NCI-H1105 treated with DMSO at 0.1 percent for 48 hours (cell line): Measurements from ENCODE around the gene ZNF26.
"Not testable (repeated sequence)": the region's sequence is repeated elsewhere in the genome, so short reads cannot be mapped to it uniquely, and the experiment has no call there.

ENCODE experiments used
- DNase-seq: peaks from one replicate; lab custom pipeline; 2025; lab: John Stamatoyannopoulos, UW

ZNF26 gene, protein sequence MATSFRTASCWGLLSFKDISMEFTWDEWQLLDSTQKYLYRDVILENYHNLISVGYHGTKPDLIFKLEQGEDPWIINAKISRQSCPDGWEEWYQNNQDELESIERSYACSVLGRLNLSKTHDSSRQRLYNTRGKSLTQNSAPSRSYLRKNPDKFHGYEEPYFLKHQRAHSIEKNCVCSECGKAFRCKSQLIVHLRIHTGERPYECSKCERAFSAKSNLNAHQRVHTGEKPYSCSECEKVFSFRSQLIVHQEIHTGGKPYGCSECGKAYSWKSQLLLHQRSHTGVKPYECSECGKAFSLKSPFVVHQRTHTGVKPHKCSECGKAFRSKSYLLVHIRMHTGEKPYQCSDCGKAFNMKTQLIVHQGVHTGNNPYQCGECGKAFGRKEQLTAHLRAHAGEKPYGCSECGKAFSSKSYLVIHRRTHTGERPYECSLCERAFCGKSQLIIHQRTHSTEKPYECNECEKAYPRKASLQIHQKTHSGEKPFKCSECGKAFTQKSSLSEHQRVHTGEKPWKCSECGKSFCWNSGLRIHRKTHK

DNA sequence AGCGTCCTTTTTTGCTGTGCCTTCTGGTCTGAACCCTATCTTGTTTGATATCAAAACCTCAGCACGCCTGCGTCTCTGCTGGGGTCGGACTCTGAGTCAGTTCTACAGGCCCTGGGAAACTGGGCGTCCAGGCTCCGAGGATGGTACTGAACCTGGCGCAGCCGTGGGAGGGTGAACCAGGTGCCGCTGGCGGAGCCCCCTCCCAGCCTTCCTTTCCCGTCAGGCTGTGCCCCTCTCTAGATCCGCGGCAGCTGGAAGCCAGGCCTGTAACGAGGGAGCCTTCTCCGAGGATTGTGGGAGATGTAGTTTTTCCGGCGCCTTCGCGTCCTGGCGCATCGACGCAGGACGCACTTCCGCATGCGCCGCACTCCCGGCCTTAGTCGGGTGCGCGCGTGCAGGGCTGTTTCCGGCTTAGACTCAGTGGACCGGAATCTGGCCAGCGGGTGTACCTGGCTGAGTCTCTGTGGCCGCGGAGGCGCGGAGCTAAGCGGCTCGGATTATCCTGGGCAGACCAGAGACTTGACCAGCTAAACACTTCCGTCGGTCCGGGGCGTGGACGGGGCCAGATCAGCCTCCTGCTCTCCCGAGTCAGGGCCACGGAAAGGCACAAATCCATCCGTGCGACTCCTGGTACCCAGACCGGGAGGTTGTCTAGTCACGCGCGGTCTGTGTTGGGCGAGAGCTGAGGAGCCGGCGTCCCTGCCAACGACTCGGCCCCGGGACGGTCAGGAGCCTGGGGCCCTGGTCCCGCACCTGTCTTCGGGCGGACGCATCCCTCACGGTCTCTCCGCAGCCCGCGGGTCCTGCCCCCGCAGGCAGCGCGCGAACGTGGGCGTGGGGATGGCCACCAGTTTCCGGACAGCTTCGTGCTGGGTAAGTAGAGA lies at the start of gene ZNF26:
TSS of gene ZNF26 (plus strand) at position 367 of the 884 bp plus-strand sequence. CDS start at position 841, 474 bp downstream.
- DNase-seq: peak; percentile 93

DNA sequence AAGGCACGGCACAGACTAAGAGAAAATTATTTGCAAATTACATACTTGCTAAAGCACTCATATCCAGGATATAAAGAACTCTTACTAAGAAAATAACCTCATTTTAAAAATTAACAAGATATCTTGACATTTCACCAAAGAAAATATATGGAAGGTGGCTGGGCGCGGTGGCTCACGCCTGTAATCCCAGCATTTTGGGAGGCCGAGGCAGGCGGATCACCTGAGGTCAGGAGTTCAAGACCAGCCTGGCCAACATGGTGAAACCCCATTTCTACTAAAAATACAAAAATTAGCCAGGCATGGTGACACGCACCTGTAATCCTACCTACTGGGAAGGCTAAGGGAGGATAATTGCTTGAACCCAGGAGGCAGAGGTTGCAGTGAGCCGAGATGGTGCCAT lies 49.2 kb upstream of the ZNF26 start:
- not testable (repeated sequence) for DNase-seq

DNA sequence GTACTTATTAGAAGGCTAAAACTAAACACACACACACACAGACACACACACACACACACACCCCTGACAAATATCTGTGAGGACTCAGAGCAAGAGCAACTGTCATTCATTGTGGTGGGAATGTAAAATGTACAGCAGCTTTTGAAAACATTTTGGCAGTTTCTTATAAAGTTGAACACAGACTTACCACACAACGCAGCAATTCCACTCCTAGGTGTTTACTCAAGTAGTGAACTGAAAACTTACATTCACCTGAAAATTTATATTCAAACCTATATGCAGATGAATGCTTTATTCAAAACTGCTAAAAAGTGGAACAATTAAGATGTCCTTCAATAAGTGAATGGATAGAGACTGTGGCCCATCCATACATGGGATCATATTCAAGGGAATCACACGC lies 48.7 kb upstream of the ZNF26 start:
- DNase-seq: no peak

DNA sequence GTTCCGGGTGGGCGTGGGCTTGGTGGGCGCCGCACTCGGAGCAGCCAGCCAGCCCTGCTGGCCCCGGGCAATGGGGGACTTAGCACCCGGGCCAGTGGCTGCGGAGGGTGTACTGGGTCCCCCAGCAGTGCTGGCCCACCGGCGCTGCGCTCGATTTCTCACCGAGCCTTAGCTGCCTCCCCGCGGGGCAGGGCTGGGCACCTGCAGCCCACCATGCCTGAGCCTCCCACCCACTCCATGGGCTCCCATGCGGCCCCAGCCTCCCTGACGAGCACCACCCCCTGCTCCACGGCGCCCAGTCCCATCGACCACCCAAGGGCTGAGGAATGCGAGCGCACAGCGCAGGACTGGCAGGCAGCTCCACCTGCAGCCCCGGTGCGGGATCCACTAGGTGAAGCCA lies 47.4 kb upstream of the ZNF26 start:
- DNase-seq: not testable (repeated sequence)

DNA sequence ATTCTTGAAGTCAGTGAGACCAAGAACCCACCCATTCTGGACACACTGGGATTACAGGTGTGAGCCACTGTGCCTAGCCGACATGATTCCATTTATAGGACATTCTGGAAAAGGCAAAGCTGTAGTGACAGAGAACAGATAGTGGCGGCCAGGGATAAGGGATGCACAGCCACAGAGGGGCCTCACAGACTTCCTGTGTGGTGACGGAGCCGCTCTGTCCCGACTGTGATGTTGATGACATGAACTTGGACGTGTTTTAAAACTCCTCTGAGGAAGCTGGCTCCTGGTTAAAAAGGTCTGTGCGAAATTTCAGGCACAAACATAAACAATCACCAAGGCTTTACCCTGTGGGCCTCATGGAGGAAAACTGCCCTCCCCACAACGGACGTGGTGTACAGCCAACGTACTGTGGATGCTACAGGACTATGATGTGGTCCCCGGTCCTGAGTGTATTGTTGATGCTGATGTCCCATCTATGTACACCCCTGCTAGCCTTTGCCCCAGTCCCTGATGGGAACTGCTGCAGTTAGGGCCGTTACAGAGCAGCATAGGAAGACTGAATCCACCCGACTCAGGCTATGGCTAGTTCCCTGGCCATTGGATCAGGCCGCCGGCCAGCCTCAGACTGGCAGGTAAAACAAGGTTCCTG lies 46.0 kb upstream of the ZNF26 start:
- no peak for DNase-seq

DNA sequence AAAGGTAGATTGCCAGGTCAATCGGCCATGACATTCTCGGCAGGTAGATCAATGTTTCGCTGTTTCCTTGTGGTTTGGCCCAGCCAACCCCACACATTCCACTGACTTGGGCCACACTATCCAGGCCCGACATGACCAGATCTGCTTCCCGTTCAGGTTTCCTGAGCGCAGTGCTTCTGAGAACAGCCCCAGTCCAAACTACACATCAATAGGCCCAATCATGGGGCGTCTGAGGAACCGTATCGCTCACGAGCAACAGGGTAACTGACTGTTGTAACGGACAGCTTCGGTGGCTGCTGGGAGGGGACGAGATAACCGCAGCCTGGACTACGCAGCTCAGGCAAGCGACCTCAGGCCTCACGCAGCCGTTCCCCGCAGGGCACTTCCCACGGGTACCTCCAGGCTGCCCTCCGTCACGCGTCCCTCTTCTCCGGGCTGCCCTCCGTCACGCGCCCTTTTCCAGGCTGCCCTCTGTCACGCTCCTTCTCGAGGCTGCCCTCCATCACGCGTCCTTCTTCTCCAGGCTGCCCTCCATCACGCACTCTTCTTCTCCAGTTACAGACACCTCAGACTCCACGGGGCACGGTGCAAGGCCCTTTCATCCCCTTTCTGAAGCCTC lies 44.7 kb upstream of the ZNF26 start:
- no peak for DNase-seq

DNA sequence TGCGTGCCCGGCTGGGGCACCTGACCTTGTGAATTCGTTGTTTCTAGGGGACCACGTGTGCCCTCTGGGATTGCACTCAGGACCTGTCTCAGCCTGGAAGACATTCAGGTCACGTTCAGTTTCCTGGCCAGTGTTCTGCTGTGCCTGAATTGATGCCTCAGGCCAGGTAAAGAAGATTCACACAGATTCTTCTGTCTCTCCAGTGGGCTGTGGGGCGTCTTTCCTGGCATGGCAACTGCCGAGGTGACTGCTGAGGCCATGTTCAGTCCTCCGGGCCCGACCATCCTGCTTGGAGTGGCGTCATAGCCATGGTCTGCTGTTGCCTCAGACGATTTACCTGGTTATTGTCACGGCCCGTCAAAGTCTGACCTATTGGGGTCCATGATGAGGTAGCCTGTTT lies 43.6 kb upstream of the ZNF26 start:
- no peak for DNase-seq

DNA sequence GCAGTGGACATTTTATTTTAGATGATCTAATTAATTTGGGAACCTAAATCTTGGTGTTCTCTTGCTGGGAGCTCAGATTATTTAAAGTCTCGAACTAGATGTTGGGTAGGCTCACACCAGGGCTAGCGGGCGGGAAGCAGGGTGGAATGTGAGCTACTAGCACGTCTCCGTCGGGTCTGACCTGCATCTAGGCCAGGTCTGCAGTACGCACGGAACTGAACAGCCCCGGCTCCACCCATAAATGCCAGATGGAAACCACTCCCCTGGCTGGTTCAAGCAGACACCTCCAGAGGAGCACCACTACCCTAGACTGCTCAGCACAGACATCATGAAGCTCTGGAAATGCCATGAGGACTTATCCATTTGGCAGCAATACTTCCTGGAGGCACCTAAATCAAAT lies 40.4 kb upstream of the ZNF26 start:
- DNase-seq: no peak

DNA sequence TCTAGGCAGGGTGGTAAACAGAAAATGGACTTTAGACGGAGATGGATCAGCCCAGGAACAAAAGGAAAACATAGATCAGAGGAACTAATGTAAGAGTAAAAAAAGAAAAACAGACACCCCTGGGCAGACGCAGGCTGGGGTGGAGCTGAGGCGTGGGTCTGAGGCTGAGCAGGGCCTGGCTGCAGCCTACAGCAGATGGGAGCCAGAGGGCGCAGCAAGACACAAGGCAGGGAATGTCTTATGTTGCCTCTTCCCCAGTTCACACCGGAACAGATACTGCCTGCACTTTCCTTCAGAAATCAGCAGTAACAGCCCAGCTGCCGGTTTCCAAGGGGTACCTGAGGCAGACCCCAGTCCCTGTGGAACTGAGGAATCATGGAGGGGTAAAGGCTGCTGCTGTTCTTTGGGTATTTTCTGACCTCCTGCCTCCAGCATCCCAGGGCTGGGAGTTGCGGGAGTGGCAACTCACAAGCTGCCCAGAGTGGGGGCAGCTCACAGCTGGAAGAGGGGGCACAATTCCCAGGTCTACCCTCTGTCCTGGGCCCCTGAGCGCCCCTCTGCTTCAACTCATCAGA lies 39.8 kb upstream of the ZNF26 start:
- no peak for DNase-seq

DNA sequence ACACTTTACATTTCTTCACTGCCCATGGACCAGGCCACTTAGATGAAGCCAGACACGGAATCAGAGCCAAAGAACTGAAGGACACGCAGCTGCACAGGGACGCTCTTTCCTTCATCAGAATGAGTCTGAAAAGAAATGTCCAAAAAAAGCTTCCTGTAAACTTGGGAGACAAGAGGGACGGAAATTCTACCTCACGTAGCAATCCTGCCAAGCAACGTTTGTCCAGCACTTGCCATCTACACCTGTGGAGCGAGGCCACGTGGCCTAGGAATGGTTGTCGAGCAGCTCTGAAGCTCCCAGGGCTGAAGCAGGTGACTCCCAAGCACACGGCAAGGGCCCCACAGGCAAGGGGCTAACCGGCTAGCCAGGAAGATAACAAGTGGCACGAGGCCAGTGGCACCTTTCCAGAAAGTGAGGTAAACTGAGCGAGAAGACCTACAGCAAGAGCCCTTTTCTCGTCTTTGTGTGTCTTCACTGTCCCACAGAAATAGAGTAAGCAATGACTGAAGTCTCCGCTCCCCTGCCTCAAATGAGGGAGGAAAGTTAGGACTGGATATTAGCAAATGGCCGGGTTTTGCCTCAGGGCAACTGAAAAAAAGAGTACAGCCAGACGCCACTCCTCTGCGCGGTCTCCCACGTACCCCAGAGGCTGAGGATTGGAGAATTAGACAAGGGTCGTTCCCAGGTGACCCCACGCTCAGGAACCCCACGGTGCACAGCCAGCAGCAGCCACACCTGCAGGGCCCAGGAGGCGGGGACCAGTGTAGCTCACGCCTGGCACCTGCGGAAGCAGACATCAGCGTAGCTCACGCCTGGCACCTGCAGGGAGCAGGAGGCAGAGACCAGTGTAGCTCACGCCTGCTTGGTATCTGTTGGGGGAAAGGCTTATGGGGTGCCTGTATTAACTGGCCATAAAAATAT lies 37.8 kb upstream of the ZNF26 start:
- no peak for DNase-seq

DNA sequence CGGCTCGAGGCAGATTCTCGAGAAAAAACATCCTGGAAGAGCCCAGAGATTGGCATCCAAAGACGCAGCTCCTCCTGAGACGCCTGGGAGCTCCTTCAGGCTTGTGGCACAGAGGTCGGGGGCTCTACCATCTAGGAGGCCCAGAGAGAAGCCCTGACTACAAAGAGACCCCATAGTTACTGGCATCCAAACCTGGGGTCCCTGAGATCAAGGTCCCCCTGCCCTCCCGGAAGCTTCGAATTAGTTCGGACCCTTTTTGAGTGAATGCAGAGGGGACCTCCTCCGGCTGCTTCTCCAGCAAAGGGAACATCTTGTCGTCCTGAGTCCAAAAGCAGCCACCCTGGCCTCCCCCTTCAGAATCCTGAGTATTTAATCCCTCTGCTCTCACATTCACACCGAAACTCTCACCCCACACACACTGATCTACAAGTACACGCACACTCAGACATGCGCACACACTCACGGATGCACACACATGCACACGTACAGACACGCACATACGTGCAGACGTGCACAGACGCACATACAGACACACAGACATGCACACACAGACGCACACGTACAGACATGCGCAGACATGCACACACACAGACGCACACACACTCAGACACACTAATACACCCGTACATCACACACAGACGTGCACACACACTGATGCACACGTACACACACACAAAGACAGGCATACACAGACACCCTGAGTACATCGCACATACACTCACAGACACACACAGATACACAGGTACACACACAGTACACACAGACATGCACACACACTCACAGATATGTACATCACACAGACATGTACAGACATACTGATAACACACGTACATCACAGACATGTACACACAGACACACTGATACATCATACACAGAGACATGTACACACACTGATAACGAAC lies 36.0 kb upstream of the ZNF26 start:
- DNase-seq: no peak

DNA sequence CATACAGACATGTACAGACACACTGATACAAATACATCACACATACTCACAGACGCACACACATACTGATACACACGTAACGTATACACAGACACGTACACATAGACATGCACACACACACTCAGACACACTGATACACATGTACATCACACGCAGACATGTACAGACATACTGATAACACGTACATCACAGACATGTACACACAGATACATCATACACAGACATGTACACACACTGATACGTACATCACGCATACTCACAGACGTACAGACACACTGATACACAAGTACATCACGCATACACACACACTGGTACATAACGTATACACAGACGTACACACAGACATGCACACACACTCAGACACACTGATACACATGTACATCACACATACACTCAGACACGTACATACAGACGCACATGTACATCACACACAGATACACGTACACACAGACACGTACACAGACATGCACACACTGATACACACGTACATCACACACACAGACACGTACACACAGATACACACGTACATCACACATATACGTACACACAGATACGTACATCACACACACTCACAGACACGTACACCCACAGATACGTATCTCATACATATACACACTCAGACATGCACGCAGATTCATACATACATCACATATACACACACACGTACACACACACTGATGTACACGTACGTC lies 35.2 kb upstream of the ZNF26 start:
- DNase-seq: no peak

DNA sequence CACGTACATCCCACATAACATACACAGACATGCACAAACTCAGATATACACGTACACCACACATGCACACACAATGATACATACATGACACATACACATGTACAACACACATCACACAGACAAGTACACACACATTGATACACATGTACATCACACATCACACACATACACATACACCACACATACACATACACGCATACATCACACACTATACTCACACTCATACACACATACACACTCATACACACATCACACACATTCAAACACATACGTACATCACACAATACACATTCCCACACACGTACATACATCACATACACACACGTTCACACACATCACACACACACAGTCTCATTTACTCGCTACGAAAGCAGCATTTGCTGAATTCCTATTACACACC lies 34.5 kb upstream of the ZNF26 start:
- no peak for DNase-seq

DNA sequence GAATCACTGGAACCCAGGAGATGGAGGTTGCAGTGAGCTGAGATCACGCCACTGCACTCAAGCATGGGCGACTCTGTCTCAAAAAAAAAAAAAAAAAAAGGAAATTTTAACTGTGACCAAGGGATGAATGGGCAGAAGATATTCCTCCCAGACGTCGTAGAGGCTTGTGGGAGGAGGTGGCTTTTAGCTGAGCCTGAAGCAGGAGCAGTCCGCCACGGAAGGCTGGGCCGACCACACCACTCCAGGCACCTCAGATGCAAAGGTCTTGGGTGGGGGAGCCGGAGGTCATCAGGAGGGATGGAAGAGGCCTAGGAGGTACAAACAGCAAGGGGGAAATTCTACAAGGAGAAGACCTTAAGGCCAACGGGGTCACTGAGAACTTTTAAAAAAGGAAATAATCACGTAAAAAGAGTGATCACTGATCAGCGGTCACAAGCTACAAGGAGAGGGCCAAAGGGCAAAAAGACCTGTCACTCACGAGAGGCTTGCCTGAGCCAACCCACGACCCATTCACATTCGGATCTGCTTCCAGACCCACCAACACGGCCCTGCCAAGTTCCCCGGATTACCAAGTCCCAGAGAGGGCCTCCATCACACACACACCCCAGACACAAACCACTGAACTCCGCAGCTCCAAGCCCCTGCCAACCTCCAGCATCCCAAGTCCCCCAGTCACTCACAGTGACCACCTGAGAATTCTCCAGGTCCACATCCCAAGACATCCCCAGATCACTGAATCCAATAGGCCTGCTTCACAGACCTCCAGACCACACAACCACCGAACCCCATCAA lies 33.6 kb upstream of the ZNF26 start:
- DNase-seq: no peak

DNA sequence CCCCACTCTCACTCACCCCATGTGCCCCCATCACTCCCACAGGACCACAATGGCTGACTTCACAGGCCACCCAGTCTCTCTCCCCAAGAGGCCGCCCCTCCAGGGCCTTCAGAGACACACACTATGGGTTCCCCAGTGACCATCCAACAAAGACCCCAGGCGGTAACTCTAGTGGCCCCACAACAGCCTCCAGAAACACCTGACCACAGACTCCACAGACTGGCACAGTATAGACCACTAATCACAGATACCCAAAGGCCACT lies 33.1 kb upstream of the ZNF26 start:
- DNase-seq: no peak

DNA sequence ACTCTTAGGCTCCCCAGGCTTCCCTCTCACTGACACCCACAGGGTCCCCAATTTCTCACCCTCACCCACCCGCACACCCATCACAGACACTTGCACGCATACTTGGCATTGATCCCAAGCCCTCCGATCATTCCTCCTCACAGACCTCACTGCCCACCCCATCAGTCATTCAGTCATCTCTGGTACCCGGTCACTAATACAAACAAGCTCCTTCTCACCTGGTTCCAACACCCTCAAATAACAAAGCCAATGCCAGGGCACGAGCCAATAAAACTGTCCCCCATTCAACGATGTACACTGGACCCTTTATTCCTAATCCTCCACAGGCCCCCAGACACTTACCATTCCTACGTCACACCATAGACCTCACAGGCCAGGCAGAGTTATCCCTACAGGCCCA lies 32.4 kb upstream of the ZNF26 start:
- DNase-seq: no peak

DNA sequence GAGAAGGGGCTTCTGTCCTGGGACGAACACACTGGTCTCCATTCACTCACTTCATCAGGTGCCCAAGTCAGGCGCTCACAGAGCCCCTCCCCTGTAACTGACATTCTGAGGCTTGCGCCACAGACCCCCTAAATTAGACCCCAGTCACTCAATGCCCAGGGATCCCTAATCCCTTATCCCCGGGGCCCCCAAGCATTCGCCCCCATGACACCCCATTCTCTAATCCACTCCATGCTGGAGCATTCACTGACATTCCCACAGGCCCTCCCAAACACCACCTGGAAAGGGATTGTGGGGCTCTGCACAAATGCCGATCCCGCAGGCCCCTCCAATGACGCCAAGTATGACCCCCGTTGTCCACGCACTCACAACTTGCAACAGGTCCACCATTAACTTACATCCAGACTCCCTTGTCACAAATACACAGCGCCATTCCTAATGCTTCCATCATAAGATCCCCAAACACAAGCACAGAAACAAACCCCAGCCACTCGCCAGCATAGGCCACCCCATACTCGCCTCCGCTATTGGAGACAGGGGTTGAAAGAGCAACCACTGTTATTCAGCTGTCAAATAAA lies 31.6 kb upstream of the ZNF26 start:
- DNase-seq: no peak
